Upper lobe of left lung (tissue), 4 donors: ENCODE measurements around the gene NAV2.

Experiments
- CTCF ChIP-seq, 6 experiments: fragments of 450-650 bp in 4 of 6; fragments of 200-600 bp in 2 of 6; sonication (generic) in 2 of 6; IDR thresholded peaks; one replicate each; pipeline ENCODE4 v1.5.1; 2016 to 2019; ENCODE audit warnings: antibody characterized with exemption in 6 of 6
- POLR2AphosphoS5 ChIP-seq, 2 donors: sonication (generic); formaldehyde crosslinking; IDR thresholded peaks; one replicate each; pipeline ENCODE4 v1.5.1; 2017; ENCODE audit warnings: antibody characterized with exemption in 2 of 2

GRCh38 chr11:19756675-19757475, 44.2 kb downstream of the NAV2 start:
- TF ChIP-seq CTCF (IDR thresholded peaks at IDR 0.05) = no peak
- TF ChIP-seq POLR2AphosphoS5 (IDR thresholded peaks at IDR 0.05) = no peak
